Liver (tissue), 3 donors: ENCODE results near the gene NIPBL.

Experiments
- CTCF ChIP-seq: fragments of 150-350 bp; IDR thresholded peaks from 2 replicates; pipeline ENCODE4 v1.5.1; 2017; ENCODE audit warnings: improper control_type of control experiment, low read depth, low read length; ENCODE audit not compliant: missing input control
- GABPA ChIP-seq, 2 donors: IDR thresholded peaks in 1 of 2; conservative IDR thresholded peaks in 1 of 2; 2 replicates each; pipeline ENCODE4 v1.6.1; 2016; ENCODE audit warnings: antibody characterized with exemption in 2 of 2, mild to moderate bottlenecking in 1 of 2, moderate library complexity in 1 of 2
- HNF4A ChIP-seq, 2 donors: conservative IDR thresholded peaks; 2 replicates each; pipeline ENCODE4 v1.6.1; 2016; ENCODE audit warnings: antibody characterized with exemption in 2 of 2, mild to moderate bottlenecking in 2 of 2
- MAX ChIP-seq: IDR thresholded peaks from 2 replicates; pipeline ENCODE4 v1.6.1; 2016; ENCODE audit warnings: antibody characterized with exemption
- RAD21 ChIP-seq, 2 donors: IDR thresholded peaks; 2 replicates each; pipeline ENCODE4 v1.6.1; 2016; ENCODE audit warnings: antibody characterized with exemption in 2 of 2, mild to moderate bottlenecking in 2 of 2
- REST ChIP-seq: IDR thresholded peaks from 2 replicates; pipeline ENCODE4 v1.6.1; 2016; ENCODE audit warnings: antibody characterized with exemption, mild to moderate bottlenecking
- RXRA ChIP-seq, 2 donors: IDR thresholded peaks; 2 replicates each; pipeline ENCODE4 v1.6.1; 2017 to 2018; ENCODE audit warnings: antibody characterized with exemption in 2 of 2, mild to moderate bottlenecking in 1 of 2
- TAF1 ChIP-seq: conservative IDR thresholded peaks from 2 replicates; pipeline ENCODE4 v1.6.1; 2016; ENCODE audit warnings: antibody characterized with exemption, mild to moderate bottlenecking
- YY1 ChIP-seq: IDR thresholded peaks from 2 replicates; pipeline ENCODE4 v1.6.1; 2016; ENCODE audit warnings: antibody characterized with exemption, mild to moderate bottlenecking
- donor health status: healthy.
- donor health status: healthy.

GRCh38 chr5:37029436-37029835, 152.9 kb downstream of the NIPBL start:
- TF ChIP-seq CTCF (no peak), TAF1 (no peak), HNF4A (conservative IDR thresholded peaks at IDR 0.05) (no peak), YY1 (no peak), RXRA (IDR thresholded peaks at IDR 0.05) (no peak), REST (no peak), MAX (no peak), RAD21 (IDR thresholded peaks at IDR 0.05) (no peak), GABPA (IDR thresholded peaks at IDR 0.05 in 1 of 2, conservative IDR thresholded peaks at IDR 0.05 in 1 of 2) (no peak)
